ENCODE data around the gene TMPO.
"Not testable (repeated sequence)": the region's sequence is repeated elsewhere in the genome, so short reads cannot be mapped to it uniquely, and the experiment has no call there.

TMPO gene

DNA sequence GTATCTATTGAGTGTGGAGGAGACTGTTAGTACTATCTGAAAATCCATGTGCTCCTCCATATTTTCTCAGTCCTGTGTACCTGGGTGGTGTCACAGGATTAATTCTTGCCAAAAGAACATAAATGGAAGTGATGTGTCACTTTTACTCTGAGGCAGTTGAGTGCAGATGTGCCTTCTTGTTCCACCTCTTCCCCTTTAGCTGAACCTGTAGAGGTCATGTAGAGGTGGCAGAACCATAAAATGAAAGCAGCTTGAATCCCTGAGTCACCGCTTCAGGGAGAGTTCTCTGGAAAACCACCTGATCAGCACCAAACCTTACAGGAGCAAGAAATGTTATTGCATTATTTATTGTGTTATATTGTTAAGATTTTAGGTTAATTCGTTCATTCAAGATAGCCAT is 63.4 kb downstream of the TMPO start:
- no peak for DNase-seq (ENCODE audit: low spot score)

GRCh38 chr12:98579347-98579746 is 64.0 kb downstream of the TMPO start:
- DNase-seq (ENCODE audit: low spot score), result no peak

DNA sequence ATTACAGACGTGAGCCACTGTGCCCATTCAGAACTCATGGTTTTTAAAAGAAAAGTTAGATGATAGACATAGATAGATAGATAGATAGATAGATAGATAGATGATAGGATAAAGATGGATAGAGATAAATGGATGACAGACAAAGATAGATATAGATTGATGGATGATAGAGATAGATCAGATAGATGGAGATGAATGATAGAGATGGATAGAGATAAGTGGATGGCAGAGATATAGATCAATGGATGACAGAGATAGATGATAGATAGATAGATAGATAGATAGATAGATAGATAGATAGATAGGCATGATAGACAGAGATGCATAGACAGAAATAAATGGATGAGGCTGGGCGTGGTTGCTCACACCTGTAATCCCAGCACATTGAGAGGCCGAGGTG is 64.4 kb downstream of the TMPO start:
- DNase-seq (ENCODE audit: low spot score), result no peak

GRCh38 chr12:98580695-98581094 is 65.3 kb downstream of the TMPO start:
- no peak for DNase-seq (ENCODE audit: low spot score)

- no peak for DNase-seq (ENCODE audit: low spot score)
These were observed 65.7 kb downstream of the TMPO start for GRCh38 chr12:98581101-98581500.

DNA sequence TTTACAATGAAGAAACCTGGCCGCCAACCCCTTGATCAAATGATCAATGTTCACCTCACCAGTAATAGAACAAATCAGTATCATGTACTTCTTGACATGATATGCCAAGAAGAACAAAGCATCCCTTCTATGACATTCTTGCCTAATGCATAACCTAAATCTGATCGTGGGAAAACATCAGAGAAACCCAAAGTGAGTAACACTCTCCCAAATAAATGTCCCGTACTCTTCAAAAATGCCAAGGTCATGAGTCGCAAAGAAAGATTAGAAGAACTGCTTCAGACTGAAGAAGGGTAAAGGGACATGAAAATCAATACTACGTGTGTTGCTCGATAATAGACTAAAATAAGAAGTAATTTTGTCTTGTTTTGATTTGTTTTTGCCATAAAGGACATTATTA is 66.7 kb downstream of the TMPO start:
- DNase-seq (ENCODE audit: low spot score), result no peak

DNA sequence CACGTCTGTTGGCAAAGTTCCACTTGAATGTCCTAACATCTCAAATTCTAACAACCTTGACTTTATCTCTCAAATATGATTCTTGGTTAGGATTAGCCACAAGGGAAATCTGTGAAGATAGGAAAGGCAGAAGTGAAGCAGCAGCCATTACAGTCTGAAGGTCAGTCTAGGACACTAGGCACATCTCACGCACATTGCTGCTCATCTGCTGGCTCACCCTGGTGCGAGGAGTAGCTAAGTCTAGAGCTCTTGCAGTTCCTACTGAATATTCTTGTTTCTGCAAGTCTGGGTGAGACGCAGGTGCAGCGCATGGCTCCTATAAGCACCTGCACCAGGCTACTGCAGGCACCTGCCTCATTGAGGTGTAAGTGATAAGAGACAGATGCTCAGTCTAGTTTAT is 71.7 kb downstream of the TMPO start:
- DNase-seq (ENCODE audit: low spot score), result no peak

GRCh38 chr12:98591209-98591608 is 75.8 kb downstream of the TMPO start:
- DNase-seq (ENCODE audit: low spot score), result no peak

- DNase-seq (ENCODE audit: low spot score), result no peak
These were observed 77.5 kb downstream of the TMPO start for GRCh38 chr12:98592825-98593322.

DNA sequence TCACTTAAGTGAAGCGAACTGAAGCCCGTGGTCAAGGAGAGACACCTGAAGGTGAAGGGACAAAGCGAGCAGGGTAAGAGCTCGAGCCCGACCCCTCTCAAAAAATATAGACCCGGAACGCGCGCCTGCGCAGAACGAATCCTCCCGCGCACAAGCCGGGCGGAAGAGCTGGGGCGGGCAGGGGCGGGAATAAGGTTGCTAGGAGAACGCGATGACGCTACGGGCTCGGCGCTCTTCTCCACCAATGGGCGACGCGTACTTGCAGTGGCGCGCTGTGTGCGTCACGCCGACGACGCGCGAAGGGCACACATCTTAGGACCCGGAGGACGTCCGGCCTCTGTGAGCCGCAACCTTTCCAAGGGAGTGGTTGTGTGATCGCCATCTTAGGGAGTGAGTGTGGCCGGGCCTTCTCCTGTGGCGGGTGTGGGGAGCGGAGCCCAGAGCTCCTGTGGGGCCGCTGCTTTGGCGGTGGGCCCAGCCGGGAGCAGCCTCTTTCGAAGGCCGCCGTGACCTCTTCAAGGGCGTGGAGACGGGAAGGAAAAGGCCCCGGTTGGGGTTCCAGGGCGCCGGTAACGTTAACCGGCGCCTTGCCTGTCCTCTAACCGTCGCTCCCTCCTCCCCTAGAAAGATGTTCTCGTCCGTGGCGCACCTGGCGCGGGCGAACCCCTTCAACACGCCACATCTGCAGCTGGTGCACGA is 78.1 kb downstream of the TMPO start, which contains the start of gene SLC25A3:
Gene SLC25A3 (plus strand): TSS at position 336 of the 699 bp plus-strand sequence. CDS start 293 bp downstream, at position 629.
- peak; percentile 100 for DNase-seq (ENCODE audit: low spot score)

DNA sequence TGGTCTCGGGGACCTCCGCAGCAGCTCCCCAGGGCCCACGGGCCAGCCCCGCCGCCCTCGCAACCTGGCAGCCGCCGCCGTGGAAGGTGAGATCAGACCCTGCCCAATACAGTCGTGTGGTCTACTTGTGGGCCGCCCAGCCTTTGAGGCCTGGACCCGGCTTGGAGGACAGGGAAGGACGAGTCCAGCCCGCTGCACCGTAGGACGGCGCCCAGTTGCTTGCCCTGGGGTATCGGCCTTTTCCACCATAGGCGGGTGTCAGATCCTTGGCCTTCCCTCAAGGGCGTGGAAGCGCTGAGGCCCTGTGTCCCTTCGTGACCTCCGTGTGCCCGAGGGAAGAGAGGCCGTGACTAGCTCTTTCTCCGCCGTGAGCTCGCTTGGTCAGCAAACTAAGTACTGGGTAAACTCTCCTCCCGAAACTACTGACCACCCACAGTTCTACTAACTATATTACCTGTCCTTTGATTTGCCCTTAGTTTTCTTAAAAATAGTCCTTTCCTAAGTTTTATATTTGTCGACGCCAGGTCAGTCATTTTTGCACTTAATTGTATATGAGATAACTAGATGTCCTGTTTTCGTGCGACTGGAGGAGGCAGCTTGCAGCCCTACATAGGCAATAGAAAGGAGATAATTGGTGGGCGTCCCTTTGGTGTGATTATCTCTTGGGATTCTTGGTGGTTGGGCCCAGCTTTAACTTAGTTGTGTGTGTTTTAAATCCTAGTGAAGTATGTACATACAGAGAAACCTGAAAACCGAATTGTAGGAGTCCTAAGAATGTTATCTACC is 78.9 kb downstream of the TMPO start:
- DNase-seq (ENCODE audit: low spot score), result peak; percentile 42

- DNase-seq (ENCODE audit: low spot score), result no peak
These were observed 80.0 kb downstream of the TMPO start for GRCh38 chr12:98595243-98595988.

GRCh38 chr12:98597313-98597712 is 81.9 kb downstream of the TMPO start:
- not testable (repeated sequence) for DNase-seq (ENCODE audit: low spot score)

Measured in Ammon's horn (tissue), 1 donor.